Caco-2 (cell line): ENCODE measurements around the gene TCP11. TPM values are rescaled to one million over a fixed set of nuclear protein-coding genes. Genes with fewer than 3 reads are reported as not detected.

ENCODE experiments used
- BruUV-seq: library from RNA; stranded (reverse); fragments of 400-500 nt; replicated peaks from 2 replicates; lab custom pipeline; 2021; lab: Mats Ljungman, UMichigan
- CTCF ChIA-PET: fragments of 300-600 bp; sonication (Branson Sonifier 250); formaldehyde crosslinking; loops from one replicate; lab custom pipeline; 2022; ENCODE audit warnings: antibody characterized with exemption; lab: Charles Lee
- POLR2A ChIA-PET: fragments of 300-600 bp; sonication (Branson Sonifier 250); formaldehyde crosslinking; loops from one replicate; lab custom pipeline; 2022; ENCODE audit warnings: antibody characterized with exemption; lab: Charles Lee
- DNase-seq, 2 experiments: peaks; one replicate each; pipeline versions ENCODE4 v3.0.0 to v3.0.0-alpha.2; 2020 to 2022
- H3K27me3 ChIP-seq: replicated peaks from 2 replicates; pipeline ENCODE4 v1.6.0; 2011; ENCODE audit warnings: low read length; ENCODE audit not compliant: control insufficient read depth, insufficient read depth
- H3K36me3 ChIP-seq: 2 replicates; pipeline ENCODE4 v1.5.1; 2011; ENCODE audit warnings: low read length; ENCODE audit not compliant: control insufficient read depth, insufficient read depth
- H3K4me1 ChIP-seq: fragments of 250-450 bp; sonication (Bioruptor Pico); 2 replicates; pipeline ENCODE4 v1.5.1; 2020; ENCODE audit warnings: mild to moderate bottlenecking
- H3K4me3 ChIP-seq: 2 replicates; pipeline ENCODE4 v1.5.1; 2011; ENCODE audit warnings: low read depth, mild to moderate bottlenecking, control low read depth, low read length
- H3K9me3 ChIP-seq: fragments of 250-450 bp; sonication (Bioruptor Pico); 2 replicates; pipeline ENCODE4 v1.5.1; 2020; ENCODE audit warnings: mild to moderate bottlenecking, moderate library complexity
- H3K27ac Mint-ChIP-seq: one replicate; pipeline ENCODE4 v1.8.0; 2022; ENCODE audit warnings: mixed read lengths; ENCODE audit not compliant: unreplicated experiment
- H3K27me3 Mint-ChIP-seq: one replicate; pipeline ENCODE4 v1.8.0; 2022; ENCODE audit warnings: mixed read lengths; ENCODE audit not compliant: insufficient read depth, unreplicated experiment
- H3K36me3 Mint-ChIP-seq: one replicate; pipeline ENCODE4 v1.8.0; 2022; ENCODE audit warnings: mild to moderate bottlenecking, mixed read lengths; ENCODE audit not compliant: insufficient read depth, unreplicated experiment
- H3K4me1 Mint-ChIP-seq: one replicate; pipeline ENCODE4 v1.8.0; 2022; ENCODE audit warnings: low read depth, mixed read lengths; ENCODE audit not compliant: unreplicated experiment
- H3K4me3 Mint-ChIP-seq: one replicate; pipeline ENCODE4 v1.8.0; 2022; ENCODE audit warnings: mild to moderate bottlenecking, moderate library complexity, mixed read lengths; ENCODE audit not compliant: unreplicated experiment
- H3K9me3 Mint-ChIP-seq: one replicate; pipeline ENCODE4 v1.8.0; 2022; ENCODE audit warnings: mixed read lengths; ENCODE audit not compliant: unreplicated experiment
- intact Hi-C: fragments of 100-400 bp; cut with micrococcal nuclease; formaldehyde crosslinking; loops from one replicate; pipeline ENCODE4 v1.10.0; 2022; ENCODE audit not compliant: unreplicated experiment
- total RNA-seq: library from RNA; stranded (reverse); gene quantifications from 2 replicates; pipeline ENCODE4 v1.2.3, GENCODE V29; 2022
- TF ChIP-seq, protein P1 (sequence below), 2 experiments: fragments of 200-600 bp in 1 of 2; IDR thresholded peaks; 1 replicate in 1 of 2; 2 replicates in 1 of 2; pipeline versions ENCODE4 v1.5.1 to v1.8.0; 2011 to 2022; ENCODE audit warnings: antibody characterized with exemption in 1 of 2, control low read depth in 1 of 2, inconsistent platforms in 1 of 2, low read depth in 1 of 2, low read length in 1 of 2, mild to moderate bottlenecking in 1 of 2, moderate library complexity in 1 of 2; ENCODE audit not compliant: insufficient read depth in 1 of 2, severe bottlenecking in 1 of 2, unreplicated experiment in 1 of 2

Gene TCP11
- total RNA-seq, 1 experiment from 2014 or later: not detected

DNA sequence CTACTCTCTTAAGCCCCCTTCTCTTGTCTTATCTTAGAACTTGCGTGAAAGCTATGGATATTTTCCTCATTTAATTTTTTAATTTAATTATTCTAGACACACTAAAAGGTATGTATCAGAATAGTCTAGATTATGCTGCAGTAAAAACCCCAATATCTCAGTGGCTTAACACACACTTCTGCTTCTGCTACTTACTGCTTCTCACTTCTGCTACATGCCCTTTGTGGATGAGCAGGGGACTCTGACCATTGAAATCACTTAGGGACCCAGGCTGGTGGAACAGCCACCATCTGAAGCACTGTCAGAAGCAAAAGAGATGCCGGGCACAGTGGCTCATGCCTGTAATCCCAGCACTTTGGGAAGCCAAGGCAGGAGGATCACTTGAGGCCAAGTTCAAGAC, 45.4 kb upstream of the TCP11 start:
- intact Hi-C loops: loop anchor here (5.0 kb wide), 1 partner anchor 39 kb away; no protein-coding TSS in a partner anchor
- Mint-ChIP-seq H3K4me1 (peaks cover 15% of the 10 kb centered on the region), H3K4me3 (no peak overlapping the region), H3K27me3 (no peaks in the 10 kb centered on the region), H3K9me3 (no peaks in the 10 kb centered on the region), H3K36me3 (no peaks in the 10 kb centered on the region), H3K27ac (no peak overlapping the region)
- H3K4me3 ChIP-seq: no peak overlapping the region
- no TSS peak for BruUV-seq
- peaks cover 25% of the 10 kb centered on the region for H3K4me1 ChIP-seq
- ChIA-PET POLR2A (no interaction called here), CTCF (interaction anchor here (1.3 to 1.9 kb wide), 2 partner anchors 47 to 54 kb away, joined by 4 read pairs; no protein-coding TSS in a partner anchor)
- no peaks in the 10 kb centered on the region for H3K9me3 ChIP-seq
- DNase-seq: no peak
- no peaks in the 10 kb centered on the region for H3K27me3 ChIP-seq
- H3K36me3 ChIP-seq: no peaks in the 10 kb centered on the region
- TF ChIP-seq, protein P1, sequence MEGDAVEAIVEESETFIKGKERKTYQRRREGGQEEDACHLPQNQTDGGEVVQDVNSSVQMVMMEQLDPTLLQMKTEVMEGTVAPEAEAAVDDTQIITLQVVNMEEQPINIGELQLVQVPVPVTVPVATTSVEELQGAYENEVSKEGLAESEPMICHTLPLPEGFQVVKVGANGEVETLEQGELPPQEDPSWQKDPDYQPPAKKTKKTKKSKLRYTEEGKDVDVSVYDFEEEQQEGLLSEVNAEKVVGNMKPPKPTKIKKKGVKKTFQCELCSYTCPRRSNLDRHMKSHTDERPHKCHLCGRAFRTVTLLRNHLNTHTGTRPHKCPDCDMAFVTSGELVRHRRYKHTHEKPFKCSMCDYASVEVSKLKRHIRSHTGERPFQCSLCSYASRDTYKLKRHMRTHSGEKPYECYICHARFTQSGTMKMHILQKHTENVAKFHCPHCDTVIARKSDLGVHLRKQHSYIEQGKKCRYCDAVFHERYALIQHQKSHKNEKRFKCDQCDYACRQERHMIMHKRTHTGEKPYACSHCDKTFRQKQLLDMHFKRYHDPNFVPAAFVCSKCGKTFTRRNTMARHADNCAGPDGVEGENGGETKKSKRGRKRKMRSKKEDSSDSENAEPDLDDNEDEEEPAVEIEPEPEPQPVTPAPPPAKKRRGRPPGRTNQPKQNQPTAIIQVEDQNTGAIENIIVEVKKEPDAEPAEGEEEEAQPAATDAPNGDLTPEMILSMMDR (IDR thresholded peaks at IDR 0.05; ENCODE audit: insufficient read depth in 1 of 2, low read depth in 1 of 2, low read length in 1 of 2, severe bottlenecking in 1 of 2, unreplicated experiment in 1 of 2): no peak

DNA sequence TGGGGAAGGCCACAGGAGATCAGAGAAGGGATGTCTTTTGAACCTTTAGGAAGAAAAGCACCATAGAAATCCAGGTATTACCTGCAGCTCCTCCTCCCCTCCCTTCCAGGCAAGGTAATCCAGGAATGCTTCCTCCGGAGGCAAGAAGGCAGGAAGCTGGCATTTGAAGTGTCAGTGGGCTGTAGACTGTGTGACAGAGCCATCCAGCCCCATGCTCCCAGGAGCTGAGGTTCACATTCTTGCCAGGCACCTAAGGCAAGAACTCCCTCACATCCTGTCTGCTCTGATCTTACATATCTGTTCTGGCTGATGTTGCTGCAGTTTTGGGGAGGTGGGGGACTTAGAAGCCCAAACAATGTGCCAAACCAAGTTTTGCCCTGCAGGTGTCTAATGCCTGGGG, 44.8 kb upstream of the TCP11 start:
- TF ChIP-seq, protein P1 (IDR thresholded peaks at IDR 0.05; ENCODE audit: insufficient read depth in 1 of 2, low read depth in 1 of 2, low read length in 1 of 2, severe bottlenecking in 1 of 2, unreplicated experiment in 1 of 2): no peak
- Histone ChIP-seq H3K4me1 (peaks cover 25% of the 10 kb centered on the region), H3K9me3 (no peaks in the 10 kb centered on the region), H3K4me3 (no peak overlapping the region), H3K27me3 (no peaks in the 10 kb centered on the region), H3K36me3 (no peaks in the 10 kb centered on the region)
- ChIA-PET CTCF (interaction anchor here (1.2 to 1.9 kb wide), 3 partner anchors 12 to 55 kb away, joined by 4 read pairs; no protein-coding TSS in a partner anchor), POLR2A (no interaction called here)
- no peaks in the 10 kb centered on the region for H3K9me3 Mint-ChIP-seq
- no peak overlapping the region for H3K4me3 Mint-ChIP-seq
- peaks cover 15% of the 10 kb centered on the region for H3K4me1 Mint-ChIP-seq
- H3K36me3 Mint-ChIP-seq: no peaks in the 10 kb centered on the region
- DNase-seq: no peak
- no peaks in the 10 kb centered on the region for H3K27me3 Mint-ChIP-seq
- intact Hi-C loops: loop anchor here (5.0 kb wide), 1 partner anchor 39 kb away; no protein-coding TSS in a partner anchor
- no TSS peak for BruUV-seq
- no peak overlapping the region for H3K27ac Mint-ChIP-seq

DNA sequence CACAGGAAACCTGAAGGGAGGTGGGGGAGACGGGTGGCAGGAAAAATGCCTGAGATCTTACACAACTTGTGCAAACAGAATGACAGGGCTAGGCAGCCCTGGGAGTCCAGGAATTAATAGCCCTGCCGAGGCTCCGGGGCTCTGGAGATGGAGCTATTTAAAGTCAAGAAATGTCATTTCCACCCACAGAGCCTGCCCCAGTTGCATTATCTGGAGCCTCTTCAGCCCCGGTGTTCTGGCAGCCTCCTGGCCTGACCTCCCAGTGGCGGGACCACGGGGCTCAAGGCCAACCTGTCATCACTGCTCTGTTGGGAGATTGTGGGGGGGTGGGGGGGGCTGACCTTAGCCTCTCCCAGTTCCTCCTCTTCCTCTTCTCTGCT, 44.2 kb upstream of the TCP11 start:
- Histone ChIP-seq H3K9me3 (no peaks in the 10 kb centered on the region), H3K4me3 (no peak overlapping the region), H3K36me3 (no peaks in the 10 kb centered on the region), H3K27me3 (no peaks in the 10 kb centered on the region), H3K4me1 (peaks cover 25% of the 10 kb centered on the region)
- no peaks in the 10 kb centered on the region for H3K9me3 Mint-ChIP-seq
- no peak overlapping the region for H3K4me3 Mint-ChIP-seq
- peak; percentile 57 to 60 for DNase-seq
- no peaks in the 10 kb centered on the region for H3K27me3 Mint-ChIP-seq
- no peaks in the 10 kb centered on the region for H3K36me3 Mint-ChIP-seq
- CTCF ChIA-PET: interaction anchor here (0.5 to 2.3 kb wide), 5 partner anchors 12 to 264 kb away, joined by 3 to 10 read pairs (median 4); no protein-coding TSS in a partner anchor
- H3K27ac Mint-ChIP-seq: no peak overlapping the region
- BruUV-seq: no TSS peak
- intact Hi-C loops: loop anchor here (5.0 kb wide), 1 partner anchor 38 kb away; no protein-coding TSS in a partner anchor
- POLR2A ChIA-PET: interaction anchor here (0.5 to 0.6 kb wide), 2 partner anchors 74 to 218 kb away, joined by 3 read pairs; no protein-coding TSS in a partner anchor
- TF ChIP-seq, protein P1 (IDR thresholded peaks at IDR 0.05; ENCODE audit: insufficient read depth in 1 of 2, low read depth in 1 of 2, low read length in 1 of 2, severe bottlenecking in 1 of 2, unreplicated experiment in 1 of 2): no peak
- H3K4me1 Mint-ChIP-seq: peaks cover 15% of the 10 kb centered on the region
